Posterior cingulate gyrus (tissue), 11 donors: ENCODE measurements around the gene EMC7.
A peak's percentile ranks its signal among the peaks of the same experiment; 100 is the strongest.
"Not testable (repeated sequence)": the region's sequence is repeated elsewhere in the genome, so short reads cannot be mapped to it uniquely, and the experiment has no call there.

Source experiments
- DNase-seq, 10 donors: peaks; one replicate each; pipeline versions ENCODE4 v3.0.0 to v3.0.0-alpha.2; 2020 to 2021; ENCODE audit warnings: mixed read lengths in 3 of 10
- intact Hi-C: fragments of 100-400 bp; cut with DNase I; formaldehyde crosslinking; loops from one replicate; pipeline ENCODE4 v1.15.1; 2023

EMC7 gene

DNA sequence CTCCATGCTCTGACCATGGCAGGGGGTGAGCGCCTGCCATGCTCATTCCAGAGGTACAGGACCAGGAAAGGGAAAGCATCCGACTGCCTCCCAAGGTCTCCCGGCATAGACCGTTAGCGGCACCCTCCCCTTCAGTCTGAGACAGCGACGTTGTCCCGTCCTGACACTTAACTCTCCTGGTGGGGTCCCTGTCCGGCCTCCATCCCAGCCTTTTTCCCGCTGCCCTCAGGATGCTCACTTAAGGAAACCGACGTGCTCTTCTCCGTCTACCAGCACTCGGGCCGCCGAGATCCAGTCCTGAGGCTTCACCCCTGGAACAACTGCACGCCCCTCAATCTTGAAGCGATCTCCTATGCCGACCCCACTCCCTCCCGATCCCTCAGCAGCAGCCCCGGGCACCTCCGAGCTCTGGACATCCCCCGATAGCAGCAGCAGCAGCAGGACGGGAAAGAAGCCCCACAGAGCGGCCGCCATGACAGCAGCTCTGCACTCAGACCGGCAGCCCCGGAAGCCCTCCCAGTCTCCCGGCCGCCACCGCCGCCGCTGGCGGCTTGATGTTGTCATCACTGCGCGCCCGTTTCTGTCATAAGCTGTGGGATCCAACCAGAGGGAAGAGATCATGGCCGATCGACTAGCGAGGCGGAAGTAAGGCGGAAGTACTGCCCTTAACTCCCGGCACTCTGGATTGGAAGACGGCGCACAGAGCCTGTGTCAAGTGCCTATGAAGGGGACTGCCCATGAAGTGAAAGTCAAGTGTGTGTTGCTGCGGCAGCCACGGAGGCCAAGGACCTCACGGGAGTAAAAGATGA is at the start of gene EMC7, which contains the start of gene PGBD4:
Gene EMC7, minus strand, starts transcription at position 497 of the 809 bp plus-strand sequence. Its CDS starts 23 bp downstream, at position 474.
Gene PGBD4, plus strand, starts transcription at position 718 of the 809 bp plus-strand sequence. CDS start 449 bp downstream, outside the sequence.
- peak; percentile 97 to 100 (median 99) for DNase-seq
- intact Hi-C loops = loop anchor here (2.0 kb wide), 1 partner anchor 63 kb away; the partner anchor contains the start of gene AVEN

GRCh38 chr15:34147371-34148140 is 45.9 kb upstream of the EMC7 start:
- intact Hi-C loops = no loop called here
- no peak for DNase-seq

GRCh38 chr15:34133511-34133910 is 31.8 kb upstream of the EMC7 start:
- DNase-seq = no peak
- intact Hi-C loops = no loop called here

DNA sequence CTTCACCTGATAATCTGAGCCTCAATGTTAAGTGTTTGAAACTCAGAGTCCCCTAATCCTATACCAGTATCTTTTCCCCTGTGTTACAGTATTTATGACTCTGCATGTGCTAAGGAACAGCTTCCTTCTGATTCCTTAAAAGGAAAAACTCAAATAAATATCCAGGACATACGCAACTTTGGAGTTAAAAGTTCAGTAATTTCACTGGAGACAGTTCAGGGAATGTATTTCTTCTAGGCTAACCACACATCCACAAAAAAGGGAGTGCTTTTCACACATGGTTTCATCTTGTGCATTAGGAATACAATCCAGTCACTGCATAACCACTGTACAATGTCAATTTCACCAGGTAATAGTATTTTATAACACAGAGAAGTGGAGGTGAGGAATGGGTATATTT is 31.2 kb upstream of the EMC7 start:
- no peak for DNase-seq
- intact Hi-C loops = no loop called here

DNA sequence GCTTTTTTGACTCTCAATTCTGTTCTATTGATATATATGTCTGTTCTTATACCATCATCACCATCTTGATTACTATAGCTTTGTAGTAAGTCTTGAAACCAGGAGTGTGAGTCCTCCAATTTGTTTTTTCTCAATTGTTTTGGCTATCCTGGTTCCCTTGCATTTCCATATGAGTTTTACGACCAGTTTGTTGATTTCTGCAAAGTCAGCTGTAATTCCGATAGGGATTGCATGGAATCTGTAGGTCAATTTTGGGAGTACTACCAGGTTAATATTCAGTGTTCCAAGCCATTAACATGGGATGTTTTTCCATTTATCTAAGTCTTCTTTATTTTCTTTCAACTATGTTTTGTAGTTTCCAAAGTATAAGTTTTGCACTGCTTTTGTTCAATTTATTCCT is 27.2 kb upstream of the EMC7 start:
- no peak for DNase-seq
- intact Hi-C loops = no loop called here

DNA sequence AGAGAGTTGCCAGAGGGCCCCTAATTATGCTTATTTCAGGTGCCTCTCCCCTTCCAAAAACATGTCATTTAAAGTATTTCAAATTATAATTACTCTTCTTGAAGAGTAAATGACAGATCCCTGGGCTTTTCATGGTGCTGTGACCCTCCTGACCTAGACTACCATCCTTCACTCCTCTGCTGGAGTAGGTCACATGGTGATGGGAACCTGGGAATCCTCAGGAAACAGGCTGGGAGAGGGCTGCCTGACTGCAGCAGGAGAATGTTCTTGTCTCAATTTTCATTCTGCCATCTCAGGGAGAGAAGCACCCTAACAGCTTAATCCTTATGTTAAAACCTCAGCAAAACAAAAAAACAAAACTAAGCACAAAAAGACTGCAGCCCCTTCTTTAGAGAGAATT is 24.9 kb upstream of the EMC7 start:
- DNase-seq = no peak
- intact Hi-C loops = no loop called here

DNA sequence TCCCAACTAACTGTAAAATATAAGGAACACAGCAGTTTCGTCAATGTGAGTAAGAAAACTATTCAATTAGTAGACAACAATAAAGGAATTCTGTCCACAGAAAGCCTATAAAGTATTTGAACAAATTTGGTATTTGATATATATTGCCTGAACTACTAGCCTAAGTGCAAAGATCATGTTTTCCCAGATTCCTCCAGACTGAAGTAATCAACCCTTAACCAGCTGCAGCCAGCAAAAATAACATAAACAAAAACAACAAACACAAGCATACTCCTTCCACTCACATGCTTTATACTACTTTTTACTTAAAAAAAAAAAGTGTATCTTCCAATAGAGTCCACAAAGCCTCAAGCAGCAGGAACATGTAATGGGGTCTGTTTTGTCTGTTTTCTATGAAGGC is 24.3 kb upstream of the EMC7 start:
- intact Hi-C loops = no loop called here
- DNase-seq = no peak

- intact Hi-C loops = no loop called here
- DNase-seq = no peak
Measured at GRCh38 chr15:34124651-34125050, 23.0 kb upstream of the EMC7 start.

DNA sequence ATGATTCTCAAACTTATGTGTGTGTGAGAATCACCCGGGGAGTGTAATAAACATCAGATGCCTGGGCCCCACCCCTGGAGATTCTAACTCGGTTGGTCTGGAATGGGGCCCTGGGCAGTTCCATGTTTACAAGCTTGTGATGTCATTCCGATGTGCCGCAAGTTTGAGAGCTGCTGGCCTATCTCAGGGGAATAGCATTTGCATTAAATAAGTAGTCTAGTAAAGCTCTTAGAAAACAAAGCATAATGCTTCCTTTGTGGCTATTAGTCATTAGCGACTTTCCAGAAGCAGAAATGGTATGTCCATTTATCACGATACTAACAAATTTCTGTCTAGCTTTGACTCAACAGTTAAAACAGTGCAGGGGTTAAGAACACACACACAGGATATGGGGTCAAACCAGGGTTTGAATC is 21.1 kb upstream of the EMC7 start:
- DNase-seq = peak in 1 of 10 donors; percentile 9
- intact Hi-C loops = no loop called here

DNA sequence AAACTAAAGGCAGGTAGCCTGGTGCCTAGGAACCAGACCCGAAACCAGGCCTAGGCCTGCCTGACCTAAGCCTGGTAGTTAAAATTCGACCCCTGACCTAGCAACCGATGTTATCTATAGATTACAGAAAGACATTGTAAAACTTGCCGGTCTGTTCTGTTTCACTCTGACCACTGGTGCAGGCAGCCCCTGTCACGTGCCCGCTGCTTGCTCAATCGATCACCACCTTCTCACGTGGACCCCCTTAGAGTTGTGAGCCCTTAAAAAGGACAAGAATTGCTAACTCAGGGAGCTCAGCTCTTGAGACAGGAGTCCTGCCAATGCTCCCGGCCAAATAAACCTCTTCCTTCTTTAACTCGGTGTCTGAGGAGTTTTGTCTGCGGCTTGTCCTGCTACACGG is 20.1 kb upstream of the EMC7 start:
- intact Hi-C loops, DNase-seq: not testable (repeated sequence)

DNA sequence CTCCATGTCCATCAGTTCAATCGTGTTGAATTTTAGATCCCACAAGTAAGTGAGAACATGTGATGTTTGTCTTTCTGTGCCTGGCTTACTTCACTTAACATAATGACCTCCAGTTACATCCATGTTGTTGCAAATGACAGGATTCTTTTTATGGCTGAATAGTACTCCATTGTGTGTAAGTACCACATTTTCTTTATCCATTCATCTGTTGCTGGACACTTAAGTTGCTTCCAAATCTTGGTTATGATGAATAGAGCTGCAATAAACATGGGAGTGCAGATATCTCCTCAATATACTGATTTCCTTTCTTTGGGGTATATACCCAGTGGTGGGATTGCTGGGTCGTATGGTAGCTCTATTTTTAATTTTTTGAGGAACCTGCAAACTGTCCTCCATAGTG is 18.8 kb upstream of the EMC7 start:
- DNase-seq, intact Hi-C loops: not testable (repeated sequence)

DNA sequence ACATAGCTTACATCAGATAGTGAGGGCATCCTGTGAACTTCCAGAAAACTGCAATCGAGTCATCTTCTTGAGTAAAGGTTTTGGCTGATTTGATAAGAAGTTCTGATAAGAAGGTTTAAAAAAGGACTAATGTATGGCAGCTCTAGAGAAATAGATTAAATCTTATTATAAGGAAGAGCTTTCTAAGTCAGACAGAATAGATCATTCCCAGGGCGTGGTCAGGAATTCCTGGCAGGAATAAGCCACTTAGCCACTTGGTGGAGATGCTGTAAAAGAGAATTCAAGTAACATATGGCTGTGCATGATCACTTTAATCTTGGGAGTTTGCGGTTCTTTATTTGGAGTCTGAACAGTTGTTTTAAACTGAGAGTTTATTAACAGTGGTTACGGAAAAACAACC is 17.6 kb upstream of the EMC7 start:
- intact Hi-C loops = no loop called here
- DNase-seq = no peak

DNA sequence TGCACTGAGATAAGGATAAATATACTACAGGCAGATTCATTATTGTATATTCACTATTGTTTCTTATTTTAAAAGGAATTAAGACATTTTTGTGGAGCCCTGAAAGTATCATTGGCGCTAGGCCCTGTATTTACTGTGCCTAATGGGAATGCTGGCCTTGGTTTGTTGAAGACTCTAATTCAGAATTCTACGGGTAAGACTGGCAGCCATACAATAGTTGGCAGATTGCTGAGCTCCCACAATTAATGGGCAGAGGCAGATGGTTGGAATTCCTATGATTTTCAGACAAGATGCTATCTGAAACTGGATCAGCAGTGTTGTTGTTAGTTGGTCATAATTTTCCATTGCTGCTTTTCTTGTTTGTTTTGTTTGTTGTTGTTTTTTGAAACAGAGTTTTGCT is 15.0 kb upstream of the EMC7 start:
- DNase-seq = peak in 1 of 10 donors; percentile 0

DNA sequence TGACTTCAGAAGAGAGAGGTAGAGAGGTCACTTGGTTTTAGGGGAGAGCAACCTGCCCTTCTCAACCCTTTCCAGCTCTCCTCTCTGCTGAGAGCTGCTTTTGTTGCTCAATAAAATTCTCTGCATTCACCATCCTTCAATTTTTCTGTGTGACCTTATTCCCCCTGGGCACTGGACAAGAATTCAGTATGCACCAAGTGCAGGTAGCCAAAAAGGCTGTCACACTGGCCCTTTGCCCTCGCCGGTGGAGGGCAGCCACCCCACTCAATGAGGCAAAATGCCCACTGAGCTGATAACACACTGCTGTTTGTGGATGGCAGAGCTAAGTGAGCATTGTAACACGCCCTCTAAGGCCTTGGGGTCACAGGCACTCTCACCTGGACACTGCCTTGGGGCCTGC is 13.1 kb upstream of the EMC7 start:
- peak in 1 of 10 donors; percentile 37 for DNase-seq
- intact Hi-C loops = loop anchor here (5.0 kb wide), 1 partner anchor 98 kb away; the partner anchor contains the start of gene KATNBL1

More for the DNA sequence above, 15.0 kb upstream of the EMC7 start:
- intact Hi-C loops = no loop called here

GRCh38 chr15:34114215-34114614 is 12.6 kb upstream of the EMC7 start:
- intact Hi-C loops = loop anchor here (5.0 kb wide), 1 partner anchor 98 kb away; the partner anchor contains the start of gene KATNBL1
- no peak for DNase-seq

GRCh38 chr15:34111488-34111887 is 9.8 kb upstream of the EMC7 start:
- intact Hi-C loops = loop anchor here (5.0 kb wide), 1 partner anchor 101 kb away; the partner anchor contains the start of gene KATNBL1
- no peak for DNase-seq

- intact Hi-C loops = loop anchor here (5.0 kb wide), 1 partner anchor 102 kb away; the partner anchor contains the start of gene KATNBL1
- DNase-seq = no peak
Measured at GRCh38 chr15:34109797-34110663, 8.4 kb upstream of the EMC7 start.

- intact Hi-C loops = no loop called here
- no peak for DNase-seq
Measured at GRCh38 chr15:34107315-34107714, 5.7 kb upstream of the EMC7 start.

DNA sequence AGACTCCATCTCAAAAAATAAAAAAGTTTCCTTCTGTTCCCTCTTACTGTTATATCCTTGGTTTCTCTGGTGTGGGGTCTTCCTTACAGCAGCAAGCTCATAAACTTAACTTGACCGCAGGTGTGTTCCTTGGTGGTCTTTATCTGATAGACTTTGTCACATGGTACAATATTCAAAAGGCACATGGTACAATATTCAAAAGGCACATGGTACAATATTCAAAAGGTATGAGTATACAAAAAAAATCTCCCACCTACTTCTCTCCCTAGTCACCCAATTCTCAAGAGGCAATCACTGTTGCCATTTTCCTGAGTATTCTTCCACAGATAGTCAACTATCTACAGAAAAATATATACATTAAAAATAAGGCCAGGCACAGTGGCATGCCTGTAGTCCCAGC is 4.8 kb upstream of the EMC7 start:
- intact Hi-C loops = no loop called here
- DNase-seq = no peak
